Heart right ventricle (tissue), 16 donors: ENCODE measurements around the gene PDE11A. TPM values are rescaled to one million over a fixed set of nuclear protein-coding genes. Genes with fewer than 3 reads are reported as not detected.

Source experiments
- ATAC-seq, 8 donors: fragments of 200-7000 bp; cut with Tn5 transposase; one replicate each; pipeline ENCODE4 v1.9.1; 2020; ENCODE audit warnings: mild to moderate bottlenecking in 8 of 8, moderate library complexity in 8 of 8, moderate number of reproducible peaks in 1 of 8
- DNase-seq, 2 donors: peaks; one replicate each; pipeline ENCODE4 v3.0.0-alpha.2; 2020
- H3K27ac ChIP-seq, 10 donors: fragments of 200-600 bp; sonication (generic) in 2 of 10; one replicate each; pipeline versions ENCODE4 v1.5.0 to v1.8.0; 2020 to 2022; ENCODE audit warnings: mild to moderate bottlenecking in 3 of 10
- H3K27me3 ChIP-seq, 7 donors: fragments of 200-600 bp; one replicate each; pipeline ENCODE4 v1.8.0; 2021 to 2022; ENCODE audit warnings: mild to moderate bottlenecking in 2 of 7
- H3K36me3 ChIP-seq, 9 donors: fragments of 200-600 bp; sonication (generic) in 1 of 9; one replicate each; pipeline versions ENCODE4 v1.5.0 to v1.8.0; 2020 to 2022; ENCODE audit warnings: mild to moderate bottlenecking in 2 of 9
- H3K4me1 ChIP-seq, 9 donors: fragments of 200-600 bp; sonication (generic) in 1 of 9; one replicate each; pipeline versions ENCODE4 v1.5.0 to v1.8.0; 2020 to 2022; ENCODE audit warnings: mild to moderate bottlenecking in 4 of 9
- H3K4me3 ChIP-seq, 10 donors: fragments of 200-600 bp; sonication (generic) in 2 of 10; one replicate each; pipeline versions ENCODE4 v1.5.0 to v1.8.0; 2020 to 2022; ENCODE audit warnings: mild to moderate bottlenecking in 7 of 10, moderate library complexity in 2 of 10
- H3K9me3 ChIP-seq, 11 donors: fragments of 200-600 bp in 10 of 11; sonication (generic) in 2 of 11; one replicate each; pipeline versions ENCODE4 v1.5.0 to v1.8.0; 2013 to 2022; ENCODE audit warnings: mild to moderate bottlenecking in 2 of 11, control low read depth in 1 of 11, moderate library complexity in 1 of 11
- CTCF ChIP-seq, 9 donors: fragments of 200-600 bp; sonication (generic) in 2 of 9; IDR thresholded peaks; one replicate each; pipeline versions ENCODE4 v1.5.0 to v1.8.0; 2021 to 2022; ENCODE audit warnings: antibody characterized with exemption in 9 of 9, mild to moderate bottlenecking in 5 of 9, moderate library complexity in 1 of 9
- WGBS, 2 donors: extraction: QIAGEN DNeasy Blood & Tissue Kit; methylation state at CpG; one replicate each; pipeline ENCODE4 v1.1.7; 2013; ENCODE audit warnings: inconsistent platforms in 1 of 2; 5-methylcytosine and 5-hydroxymethylcytosine counted together
- intact Hi-C, 10 donors: fragments of 100-400 bp; cut with DNase I; formaldehyde crosslinking; loops; one replicate each; pipeline versions ENCODE4 v1.11.1 to v1.14.2; 2022
- polyA plus RNA-seq, 2 donors: library from polyadenylated mRNA; stranded (reverse); fragments of 200-250 nt; gene quantifications; one replicate each; pipeline ENCODE4 v1.2.3, GENCODE V29; 2013
- total RNA-seq, 10 donors: library from RNA; stranded (reverse); fragmentation: NEBNext Ultra II Directional in 3 of 10; extraction: Animal tissue kit (Norgen Biotek cat#: 25700) in 3 of 10; gene quantifications; one replicate each; pipeline versions ENCODE4 v1.2.1 to v1.2.4, GENCODE V29; 2021 to 2023
- donor health status: Arrhythmogenic right ventricular cardiomyopathy.
- donor health status: ischemic (EF 13 %, LVEDD 7.1; RV severe dilation, severe dysfunction).
- donor health status: healthy with polysubstance abuse.
- donor health status: DM: no; HTN: yes; CAD: no.
- donor health status: DM: no; HTN: no; CAD: no.
- donor health status: ischemic (EF 25% LVEDD 6.9; RV normal size, moderate dysfunction).
- donor health status: ischemic (EF 25% LVEDD 5.7; RV mildly dilated, moderate dysfunction).
- donor health status: healthy.
- donor health status: DM: yes; HTN: yes; CAD: no.
- donor health status: Ischemic cardiomyopathy.
- donor health status: ischemic (EF 35%, LVEDD 5.7; RV mildly dilated, moderate dysfunction).
- donor health status: nonischemic (EF 11% LVEDD 7.7; RV severe dilation, severe dysfunction).
- donor health status: DM: yes; HTN: yes; CAD: no.
- donor health status: PGD.
- donor health status: ischemic (EF 29% LVEDD 5.4; RV normal size, mild dysfunction).
- donor health status: nonischemic (EF 23%, LVEDD 6.1; RV moderate dilation, normal function).

PDE11A gene
- total and polyA plus RNA-seq, 12 donors = 0.12 to 6.4 (median 1.1) TPM

GRCh38 chr2:177640423-177640822, 432.2 kb downstream of the PDE11A start:
- no peak for DNase-seq
- Histone ChIP-seq H3K4me1 (peaks cover 0 to 12% (median 0%) of the 10 kb centered on the region in 9 donors), H3K4me3 (no peak overlapping the region), H3K36me3 (no peaks in the 10 kb centered on the region), H3K27me3 (no peaks in the 10 kb centered on the region), H3K9me3 (no peaks in the 10 kb centered on the region), H3K27ac (no peak overlapping the region)
- intact Hi-C loops = no loop called here
- 84 to 92% methylated on average over 3 of the region's 3 CpGs for WGBS, 2 donors
- TF ChIP-seq CTCF (IDR thresholded peaks at IDR 0.05) = no peak
- ATAC-seq = no peak

- TF ChIP-seq CTCF (IDR thresholded peaks at IDR 0.05) = no peak
- Histone ChIP-seq H3K27me3 (no peaks in the 10 kb centered on the region), H3K4me1 (peaks cover 0 to 17% (median 5%) of the 10 kb centered on the region in 9 donors), H3K36me3 (no peaks in the 10 kb centered on the region), H3K27ac (peak overlapping the region in 3 of 10 donors; percentile 35 to 54 (median 40)), H3K9me3 (no peaks in the 10 kb centered on the region), H3K4me3 (no peak overlapping the region)
- intact Hi-C loops = loop anchor here in 2 of 10 donors (5.0 to 10.0 kb wide), 2 partner anchors 38 to 75 kb away; no protein-coding TSS in a partner anchor
- peak in 2 of 8 donors; percentile 45 to 50 for ATAC-seq
- 59 to 74% methylated on average over 2 of the region's 2 CpGs for WGBS, 2 donors
- no peak for DNase-seq
Observed at GRCh38 chr2:177639262-177639914, 433.2 kb downstream of the PDE11A start.

- Histone ChIP-seq H3K27me3 (no peaks in the 10 kb centered on the region), H3K4me1 (peaks cover 0 to 19% (median 5%) of the 10 kb centered on the region in 9 donors), H3K4me3 (no peak overlapping the region), H3K27ac (no peak overlapping the region), H3K36me3 (no peaks in the 10 kb centered on the region), H3K9me3 (no peaks in the 10 kb centered on the region)
- 93 to 96% methylated on average over 1 of the region's 1 CpG for WGBS, 2 donors
- intact Hi-C loops = loop anchor here in 2 of 10 donors (5.0 to 10.0 kb wide), 2 partner anchors 39 to 76 kb away; no protein-coding TSS in a partner anchor
- DNase-seq (no peak), ATAC-seq (no peak)
- no peak for TF ChIP-seq CTCF (IDR thresholded peaks at IDR 0.05)
Observed at GRCh38 chr2:177638507-177638906, 434.1 kb downstream of the PDE11A start.

GRCh38 chr2:177636672-177637071, 435.9 kb downstream of the PDE11A start:
- DNase-seq (no peak), ATAC-seq (no peak)
- intact Hi-C loops = loop anchor here in 2 of 10 donors (5.0 to 10.0 kb wide), 2 partner anchors 41 to 78 kb away; no protein-coding TSS in a partner anchor
- no peak for TF ChIP-seq CTCF (IDR thresholded peaks at IDR 0.05)
- no peak overlapping the region for H3K27ac ChIP-seq
- no peaks in the 10 kb centered on the region for H3K27me3 ChIP-seq
- no peak overlapping the region for H3K4me3 ChIP-seq
- H3K36me3 ChIP-seq = no peaks in the 10 kb centered on the region
- 73 to 75% methylated on average over 1 of the region's 1 CpG for WGBS, 2 donors
- peaks cover 0 to 29% (median 9%) of the 10 kb centered on the region in 9 donors for H3K4me1 ChIP-seq
- H3K9me3 ChIP-seq = no peaks in the 10 kb centered on the region
